Smooth muscle cell (in vitro differentiated cells): ENCODE data around the gene TNFAIP3. TPM values are rescaled to one million over a fixed set of nuclear protein-coding genes. Genes with fewer than 3 reads are reported as not detected.

ENCODE experiments used
- polyA plus RNA-seq: library from polyadenylated mRNA; unstranded; fragments of >200 nt; fragmentation: Nextera tagmentation; extraction: Ambion mirVana; gene quantifications from 2 replicates; pipeline ENCODE4 v1.2.1, GENCODE V29; 2016
- total RNA-seq: library from RNA; depleted of rRNA; stranded (reverse); fragments of >200 nt; gene quantifications from 2 replicates; pipeline ENCODE4 v1.2.3, GENCODE V29; 2014

Gene TNFAIP3
- total and polyA plus RNA-seq, 2 experiments from 2014 or later, result 32.2 to 33.8 TPM

Other genes starting within 250 kb of the TNFAIP3 start
- gene PERP, start 240.2 kb downstream of the TNFAIP3 start, total RNA-seq, result 207 and 237 TPM in 2 replicates
- gene PERP, start 240.2 kb downstream of the TNFAIP3 start, polyA plus RNA-seq, result 70.9 and 187 TPM in 2 replicates